Mesenchymal stem cell (in vitro differentiated cells and primary cell): ENCODE data around the gene PI4K2B.
"Not testable (repeated sequence)": the region's sequence is repeated elsewhere in the genome, so short reads cannot be mapped to it uniquely, and the experiment has no call there.

Experiments
- DNase-seq: peaks from one replicate; pipeline ENCODE4 v3.0.0-alpha.2; 2013
- H2AFZ ChIP-seq: one replicate; pipeline ENCODE4 v1.6.1; 2013; ENCODE audit warnings: low read depth, mild to moderate bottlenecking, control low read depth, inconsistent platforms, low read length, moderate library complexity
- H2AK5ac ChIP-seq: 2 replicates; pipeline ENCODE4 v1.6.1; 2013; ENCODE audit warnings: low read length, moderate library complexity, mild to moderate bottlenecking, inconsistent platforms; ENCODE audit not compliant: severe bottlenecking
- H2BK120ac ChIP-seq: one replicate; pipeline ENCODE4 v1.6.1; 2013; ENCODE audit warnings: low read depth, mild to moderate bottlenecking, inconsistent platforms, low read length, moderate library complexity
- H2BK12ac ChIP-seq, 2 experiments: one replicate each; pipeline ENCODE4 v1.6.1; 2013; ENCODE audit warnings: inconsistent platforms in 2 of 2, low read length in 2 of 2, mild to moderate bottlenecking in 2 of 2, moderate library complexity in 2 of 2, control low read depth in 1 of 2
- H2BK15ac ChIP-seq: one replicate; pipeline ENCODE4 v1.6.1; 2013; ENCODE audit warnings: mild to moderate bottlenecking, low read depth, inconsistent platforms; ENCODE audit not compliant: poor library complexity, severe bottlenecking
- H2BK5ac ChIP-seq: 2 replicates; pipeline ENCODE4 v1.6.1; 2013; ENCODE audit warnings: low read depth, mild to moderate bottlenecking, low read length, control low read depth, inconsistent platforms; ENCODE audit not compliant: poor library complexity, severe bottlenecking
- H3K14ac ChIP-seq, 2 experiments: one replicate each; pipeline ENCODE4 v1.6.1; 2013; ENCODE audit warnings: inconsistent platforms in 2 of 2, low read length in 2 of 2, control low read depth in 1 of 2, mild to moderate bottlenecking in 1 of 2, moderate library complexity in 1 of 2
- H3K18ac ChIP-seq, 2 experiments: one replicate each; pipeline ENCODE4 v1.6.1; 2013; ENCODE audit warnings: inconsistent platforms in 2 of 2, low read length in 2 of 2, control low read depth in 1 of 2, low read depth in 1 of 2, mild to moderate bottlenecking in 1 of 2
- H3K23ac ChIP-seq, 2 experiments: one replicate each; pipeline ENCODE4 v1.6.1; 2013; ENCODE audit warnings: inconsistent platforms in 2 of 2, low read length in 2 of 2, mild to moderate bottlenecking in 2 of 2, moderate library complexity in 2 of 2, control low read depth in 1 of 2
- H3K27ac ChIP-seq: 2 replicates; pipeline ENCODE4 v1.5.1; 2013; ENCODE audit warnings: mild to moderate bottlenecking, moderate library complexity, low read length, control low read depth, inconsistent platforms; ENCODE audit not compliant: poor library complexity, severe bottlenecking
- H3K27me3 ChIP-seq, 2 experiments: 2 replicates each; pipeline versions ENCODE4 v1.6.1 to v1.7.0; 2013; ENCODE audit warnings: low read length in 2 of 2, mild to moderate bottlenecking in 2 of 2, moderate library complexity in 2 of 2, control low read depth in 1 of 2, inconsistent platforms in 1 of 2; ENCODE audit not compliant: control insufficient read depth in 1 of 2, insufficient read depth in 1 of 2
- H3K36me3 ChIP-seq, 2 experiments: 2 replicates each; pipeline versions ENCODE4 v1.6.1 to v1.7.0; 2013; ENCODE audit warnings: low read length in 2 of 2, control low read depth in 1 of 2, inconsistent platforms in 1 of 2, low read depth in 1 of 2, mild to moderate bottlenecking in 1 of 2; ENCODE audit not compliant: insufficient read depth in 2 of 2, control insufficient read depth in 1 of 2
- H3K4ac ChIP-seq, 2 experiments: one replicate each; pipeline ENCODE4 v1.6.1; 2013; ENCODE audit warnings: inconsistent platforms in 2 of 2, low read length in 2 of 2, mild to moderate bottlenecking in 2 of 2, moderate library complexity in 2 of 2, control low read depth in 1 of 2, low read depth in 1 of 2
- H3K4me1 ChIP-seq: 2 replicates; pipeline ENCODE4 v1.6.1; 2013; ENCODE audit warnings: low read depth, low read length, control low read depth; ENCODE audit not compliant: control insufficient read depth, insufficient read depth
- H3K4me2 ChIP-seq: 2 replicates; pipeline ENCODE4 v1.6.1; 2013; ENCODE audit warnings: low read length, mild to moderate bottlenecking, inconsistent platforms; ENCODE audit not compliant: poor library complexity, severe bottlenecking
- H3K4me3 ChIP-seq, 2 experiments: 2 replicates each; pipeline versions ENCODE4 v1.5.1 to v1.7.0; 2013; ENCODE audit warnings: low read length in 2 of 2, mild to moderate bottlenecking in 2 of 2, control low read depth in 1 of 2, low read depth in 1 of 2; ENCODE audit not compliant: insufficient read depth in 1 of 2
- H3K79me1 ChIP-seq: replicated peaks from 2 replicates; pipeline ENCODE4 v1.6.1; 2013; ENCODE audit warnings: mild to moderate bottlenecking, control low read depth, low read length, inconsistent platforms; ENCODE audit not compliant: poor library complexity, severe bottlenecking
- H3K9ac ChIP-seq: 2 replicates; pipeline ENCODE4 v1.7.0; 2013; ENCODE audit warnings: mild to moderate bottlenecking, low read length, moderate library complexity
- H3K9me3 ChIP-seq: 2 replicates; pipeline ENCODE4 v1.7.0; 2013; ENCODE audit warnings: mild to moderate bottlenecking, low read length; ENCODE audit not compliant: control insufficient read depth
- H4K8ac ChIP-seq: one replicate; pipeline ENCODE4 v1.6.1; 2013; ENCODE audit warnings: inconsistent platforms, mild to moderate bottlenecking, low read length, moderate library complexity
- H4K91ac ChIP-seq: one replicate; pipeline ENCODE4 v1.6.1; 2013; ENCODE audit warnings: mild to moderate bottlenecking, low read length, inconsistent platforms
- WGBS: methylation state at CpG from one replicate; pipeline ENCODE4 v1.1.7; 2013; ENCODE audit warnings: mixed read lengths; 5-methylcytosine and 5-hydroxymethylcytosine counted together

Gene PI4K2B

GRCh38 chr4:25213347-25213979 lies 20.4 kb upstream of the PI4K2B start:
- 98% methylated on average over 3 of the region's 3 CpGs for WGBS
- no peak overlapping the region for H2BK5ac ChIP-seq
- H3K27me3 ChIP-seq, result peaks cover 0 to under 1% of the 10 kb centered on the region in 2 experiments
- H3K4me3 ChIP-seq, result no peak overlapping the region
- no peak overlapping the region for H3K4ac ChIP-seq
- no peaks in the 10 kb centered on the region for H3K79me1 ChIP-seq
- H4K8ac ChIP-seq, result no peak overlapping the region
- H3K4me1 ChIP-seq, result no peaks in the 10 kb centered on the region
- H2BK120ac ChIP-seq, result no peak overlapping the region
- H2AK5ac ChIP-seq, result no peak overlapping the region
- no peak overlapping the region for H3K9ac ChIP-seq
- H2BK15ac ChIP-seq, result no peak overlapping the region
- H3K36me3 ChIP-seq, result no peaks in the 10 kb centered on the region
- H3K23ac ChIP-seq, result no peak overlapping the region
- H3K9me3 ChIP-seq, result peaks cover 15% of the 10 kb centered on the region
- H3K4me2 ChIP-seq, result no peak overlapping the region
- H3K27ac ChIP-seq, result no peak overlapping the region
- no peak overlapping the region for H2BK12ac ChIP-seq
- no peak overlapping the region for H4K91ac ChIP-seq
- H3K14ac ChIP-seq, result no peak overlapping the region
- H3K18ac ChIP-seq, result no peak overlapping the region
- no peak overlapping the region for H2AFZ ChIP-seq
- DNase-seq, result no peak

- not testable (repeated sequence) for H4K8ac ChIP-seq, H3K4me2 ChIP-seq, H2BK12ac ChIP-seq, H3K4me3 ChIP-seq, H3K79me1 ChIP-seq, H2AFZ ChIP-seq, DNase-seq, H3K4ac ChIP-seq, H3K23ac ChIP-seq, H2BK120ac ChIP-seq, H3K9ac ChIP-seq, H4K91ac ChIP-seq, H3K18ac ChIP-seq, H3K4me1 ChIP-seq, H2BK5ac ChIP-seq, H3K36me3 ChIP-seq, H3K27me3 ChIP-seq, H2BK15ac ChIP-seq, H3K14ac ChIP-seq, H3K27ac ChIP-seq, H2AK5ac ChIP-seq
- 59% methylated on average over 1 of the region's 1 CpG for WGBS
- peaks cover 15% of the 10 kb centered on the region for H3K9me3 ChIP-seq
Observed at GRCh38 chr4:25214750-25215149, 19.1 kb upstream of the PI4K2B start.

DNA sequence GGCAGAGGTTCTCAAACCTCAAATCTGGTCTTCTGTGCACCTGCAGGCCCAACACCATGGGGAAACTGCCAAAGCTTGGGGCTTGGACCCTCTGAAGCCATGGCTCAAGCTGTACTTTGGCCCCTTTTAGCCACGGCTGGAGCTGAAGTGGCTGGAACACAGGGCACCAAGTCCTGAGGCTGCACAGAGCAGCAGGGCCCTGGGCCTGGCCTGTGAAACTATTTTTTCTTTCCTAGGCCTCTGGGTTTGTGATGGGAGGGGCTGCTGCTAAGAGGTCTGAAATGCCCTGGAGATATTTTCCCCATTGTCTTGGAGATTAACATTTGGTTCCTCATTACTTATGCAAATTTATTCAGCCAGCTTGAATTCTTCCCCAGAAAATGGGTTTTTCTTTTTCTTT lies 18.3 kb upstream of the PI4K2B start:
- H4K91ac ChIP-seq, result no peak overlapping the region
- WGBS, result 60% methylated on average over 1 of the region's 1 CpG
- no peak overlapping the region for H4K8ac ChIP-seq
- H3K18ac ChIP-seq, result no peak overlapping the region
- no peak overlapping the region for H3K4me3 ChIP-seq
- H2BK5ac ChIP-seq, result no peak overlapping the region
- no peak overlapping the region for H3K23ac ChIP-seq
- H2AFZ ChIP-seq, result no peak overlapping the region
- peaks cover 15% of the 10 kb centered on the region for H3K9me3 ChIP-seq
- H3K4me1 ChIP-seq, result no peaks in the 10 kb centered on the region
- H3K14ac ChIP-seq, result no peak overlapping the region
- no peak overlapping the region for H2BK12ac ChIP-seq
- H3K9ac ChIP-seq, result no peak overlapping the region
- H3K4me2 ChIP-seq, result no peak overlapping the region
- no peak for DNase-seq
- no peak overlapping the region for H3K27ac ChIP-seq
- no peak overlapping the region for H2BK15ac ChIP-seq
- no peak overlapping the region for H2AK5ac ChIP-seq
- no peaks in the 10 kb centered on the region for H3K79me1 ChIP-seq
- no peak overlapping the region for H3K4ac ChIP-seq
- H3K36me3 ChIP-seq, result no peaks in the 10 kb centered on the region
- no peak overlapping the region for H2BK120ac ChIP-seq
- no peaks in the 10 kb centered on the region for H3K27me3 ChIP-seq

DNA sequence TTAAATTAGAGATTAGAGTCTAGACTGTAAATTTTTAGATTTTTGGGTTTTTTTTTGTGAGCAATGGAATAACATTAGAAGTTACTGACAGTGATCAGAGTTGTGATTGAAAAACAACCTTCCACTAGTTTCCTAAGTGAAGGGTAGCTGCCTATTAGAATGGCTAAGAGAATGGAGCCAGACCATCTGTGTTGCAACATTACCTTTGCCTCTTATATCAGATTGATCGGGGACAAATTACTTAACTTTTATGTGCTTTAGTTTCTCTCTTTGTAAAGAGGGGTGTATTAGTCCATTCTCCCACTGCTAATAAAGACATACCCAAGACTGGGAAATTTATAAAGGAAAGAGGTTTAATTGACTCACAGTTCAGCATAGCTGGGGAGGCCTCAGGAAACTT lies 12.5 kb upstream of the PI4K2B start:
- no peak overlapping the region for H3K9ac ChIP-seq
- no peak overlapping the region for H2BK15ac ChIP-seq
- H3K79me1 ChIP-seq, result no peaks in the 10 kb centered on the region
- peaks cover 28% of the 10 kb centered on the region for H3K9me3 ChIP-seq
- no peak overlapping the region for H4K91ac ChIP-seq
- no peaks in the 10 kb centered on the region for H3K4me1 ChIP-seq
- H3K27ac ChIP-seq, result no peak overlapping the region
- H2BK120ac ChIP-seq, result no peak overlapping the region
- no peak overlapping the region for H3K14ac ChIP-seq
- no peaks in the 10 kb centered on the region for H3K27me3 ChIP-seq
- H3K4me3 ChIP-seq, result no peak overlapping the region
- H3K4ac ChIP-seq, result no peak overlapping the region
- H3K23ac ChIP-seq, result no peak overlapping the region
- no peak overlapping the region for H2BK12ac ChIP-seq
- H2BK5ac ChIP-seq, result no peak overlapping the region
- no peak overlapping the region for H2AK5ac ChIP-seq
- H3K4me2 ChIP-seq, result no peak overlapping the region
- no peak overlapping the region for H3K18ac ChIP-seq
- WGBS, result no CpG with 5 or more reads among the region's 1 CpG
- no peak for DNase-seq
- no peak overlapping the region for H4K8ac ChIP-seq
- H2AFZ ChIP-seq, result no peak overlapping the region
- no peaks in the 10 kb centered on the region for H3K36me3 ChIP-seq
